ENCODE measurements around the gene BPIFB3. TPM values are rescaled to one million over a fixed set of nuclear protein-coding genes. Genes with fewer than 3 reads are reported as not detected.
A peak's percentile ranks its signal among the peaks of the same experiment; 100 is the strongest.

BPIFB3 gene
- total RNA-seq, 1 donor from 2014 or later = not detected

DNA sequence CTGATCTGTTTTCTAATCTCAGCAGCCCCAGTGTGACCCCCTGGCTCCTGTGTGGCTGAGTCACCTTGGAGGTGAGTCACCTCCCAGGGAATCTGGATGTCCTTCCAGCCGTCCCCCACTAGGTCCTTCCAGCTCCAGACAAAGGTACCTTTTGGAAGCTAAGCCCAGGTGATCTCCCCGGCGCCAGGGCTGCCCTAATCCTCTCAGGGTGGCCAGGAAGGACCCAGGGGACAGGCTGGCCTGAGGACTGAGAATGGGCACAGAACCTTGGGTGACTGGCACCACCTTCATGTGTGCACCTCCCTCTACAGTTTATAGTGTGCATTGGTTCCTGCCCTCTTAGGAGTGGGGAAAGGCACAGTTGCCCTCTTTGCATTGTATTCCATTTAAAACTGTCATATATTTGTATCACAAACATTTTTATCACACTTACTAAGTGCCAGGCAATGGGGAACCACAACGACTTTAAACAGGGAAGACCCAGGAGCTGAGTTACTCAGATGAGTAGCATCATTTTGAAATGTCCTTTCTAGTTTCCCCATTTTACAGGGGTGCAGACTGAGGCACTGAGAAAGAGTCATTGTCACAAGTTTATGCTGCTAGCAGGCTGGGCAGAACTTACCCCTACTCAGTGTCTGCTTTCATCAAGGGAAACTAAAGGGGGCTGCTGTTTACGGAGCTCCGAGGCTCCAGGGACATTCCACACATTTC is 23.1 kb downstream of the BPIFB3 start:
- intact Hi-C loops (cut with DNase I) = loop anchor here (5.0 kb wide), 1 partner anchor 175 kb away; no protein-coding TSS in a partner anchor
- DNase-seq (ENCODE audit: low spot score) = no peak

DNA sequence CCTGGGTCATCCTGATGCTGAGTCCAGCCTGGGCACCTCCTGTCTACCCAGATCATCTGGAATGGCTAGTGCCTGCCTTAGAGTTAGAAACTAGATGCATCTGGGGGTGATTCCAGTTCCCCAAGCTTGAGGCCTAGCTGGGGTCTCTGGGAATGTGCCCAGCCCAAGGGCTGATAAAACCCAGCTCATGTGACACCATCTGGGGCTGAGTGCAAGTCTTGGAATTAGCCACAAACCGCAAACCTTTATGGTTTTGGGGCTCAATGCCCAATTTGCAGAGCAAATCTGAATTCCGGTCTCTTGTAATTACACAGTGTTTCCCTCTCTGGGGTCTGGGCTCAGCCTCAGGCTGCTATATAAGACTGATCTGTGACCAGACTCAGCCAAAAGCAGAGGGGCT is 25.6 kb downstream of the BPIFB3 start, which contains the start of gene BPIFB4:
Gene BPIFB4 (plus strand): TSS at position 385 of the 400 bp plus-strand sequence. CDS start 1,884 bp downstream, outside the sequence.
- intact Hi-C loops (cut with DNase I) = loop anchor here (5.0 kb wide), 1 partner anchor 177 kb away; no protein-coding TSS in a partner anchor
- DNase-seq (ENCODE audit: low spot score) = no peak

DNA sequence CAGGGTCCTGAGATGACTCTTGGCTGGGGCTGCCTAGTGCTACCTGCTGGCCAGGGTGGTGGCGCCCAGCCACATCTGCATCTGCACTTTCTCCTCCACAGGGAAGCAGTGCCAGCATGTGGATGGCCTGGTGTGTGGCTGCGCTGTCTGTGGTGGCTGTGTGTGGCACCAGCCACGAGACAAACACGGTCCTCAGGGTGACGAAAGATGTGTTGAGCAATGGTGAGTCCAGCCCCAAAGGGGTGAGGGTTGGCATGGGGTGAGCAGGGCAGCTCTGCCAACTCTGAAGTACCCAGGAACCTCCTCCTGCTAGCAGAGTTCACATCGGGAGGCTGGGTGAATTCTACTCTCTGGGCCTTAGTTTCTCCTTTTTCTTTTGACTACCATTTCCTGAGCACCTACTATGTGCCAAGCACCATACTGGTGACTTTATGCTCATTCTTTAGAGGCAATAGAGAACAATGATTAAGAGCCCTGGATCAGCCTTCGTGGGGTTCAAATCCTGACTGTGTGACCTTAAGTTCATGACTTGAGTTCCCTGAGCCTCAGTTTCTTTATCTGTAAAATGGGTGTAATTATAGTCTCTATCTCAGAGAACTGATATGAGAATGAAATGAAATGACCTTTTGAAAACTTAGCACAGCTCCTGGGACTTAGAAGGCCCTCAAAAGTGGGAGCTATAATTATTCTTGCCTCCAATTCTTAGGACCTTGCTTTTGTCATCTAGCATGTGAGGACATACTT is 27.9 kb downstream of the BPIFB3 start:
- intact Hi-C loops (cut with DNase I) = no loop called here
- DNase-seq (ENCODE audit: low spot score) = no peak

DNA sequence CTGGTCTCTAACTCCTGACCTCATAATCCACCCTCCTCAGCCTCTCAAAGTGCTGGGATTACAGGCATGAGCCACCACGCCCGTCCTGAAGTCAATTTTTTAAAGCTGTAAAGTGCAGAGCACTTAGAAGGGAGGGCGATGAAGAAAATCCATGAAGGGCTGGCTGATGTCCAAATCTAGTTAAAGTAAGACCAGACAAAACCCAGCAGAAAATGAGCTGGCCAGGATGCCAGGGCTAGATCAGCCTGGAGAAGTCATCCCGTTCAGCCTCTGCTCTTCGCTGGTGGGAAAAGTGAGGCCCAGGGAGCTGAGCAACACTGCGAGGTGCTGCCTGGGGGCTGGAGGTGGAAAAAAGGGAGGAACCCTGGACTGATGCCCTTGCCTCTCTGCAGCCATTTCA is 28.8 kb downstream of the BPIFB3 start:
- no peak for DNase-seq (ENCODE audit: low spot score)
- intact Hi-C loops (cut with DNase I) = no loop called here

DNA sequence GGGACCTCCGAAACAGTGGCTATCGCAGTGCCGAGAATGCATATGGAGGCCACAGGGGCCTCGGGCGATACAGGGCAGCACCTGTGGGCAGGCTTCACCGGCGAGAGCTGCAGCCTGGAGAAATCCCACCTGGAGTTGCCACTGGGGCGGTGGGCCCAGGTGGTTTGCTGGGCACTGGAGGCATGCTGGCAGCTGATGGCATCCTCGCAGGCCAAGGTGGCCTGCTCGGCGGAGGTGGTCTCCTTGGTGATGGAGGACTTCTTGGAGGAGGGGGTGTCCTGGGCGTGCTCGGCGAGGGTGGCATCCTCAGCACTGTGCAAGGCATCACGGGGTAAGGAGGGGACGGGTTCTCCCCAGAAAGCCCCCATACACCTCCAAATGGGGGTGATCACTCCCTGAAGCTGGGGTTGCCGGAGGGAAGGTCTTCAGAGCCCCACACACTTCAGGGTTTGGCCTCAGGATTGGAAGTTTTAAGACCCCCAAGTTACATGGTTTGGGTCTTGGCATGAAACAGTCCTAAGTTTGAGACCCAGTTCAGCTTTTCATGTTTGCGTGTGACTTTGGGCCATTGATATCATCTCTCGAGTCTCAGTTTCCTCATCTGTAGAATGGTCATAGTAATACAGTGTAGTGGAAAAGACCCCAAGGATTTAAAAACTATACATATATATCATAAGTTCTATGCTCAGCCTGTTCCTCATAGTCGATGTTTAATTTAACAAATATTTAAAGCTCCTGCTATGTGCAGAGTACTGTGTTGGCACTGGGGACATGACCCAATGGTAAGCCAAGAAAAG is 30.0 kb downstream of the BPIFB3 start:
- DNase-seq (ENCODE audit: low spot score) = no peak
- intact Hi-C loops (cut with DNase I) = no loop called here

DNA sequence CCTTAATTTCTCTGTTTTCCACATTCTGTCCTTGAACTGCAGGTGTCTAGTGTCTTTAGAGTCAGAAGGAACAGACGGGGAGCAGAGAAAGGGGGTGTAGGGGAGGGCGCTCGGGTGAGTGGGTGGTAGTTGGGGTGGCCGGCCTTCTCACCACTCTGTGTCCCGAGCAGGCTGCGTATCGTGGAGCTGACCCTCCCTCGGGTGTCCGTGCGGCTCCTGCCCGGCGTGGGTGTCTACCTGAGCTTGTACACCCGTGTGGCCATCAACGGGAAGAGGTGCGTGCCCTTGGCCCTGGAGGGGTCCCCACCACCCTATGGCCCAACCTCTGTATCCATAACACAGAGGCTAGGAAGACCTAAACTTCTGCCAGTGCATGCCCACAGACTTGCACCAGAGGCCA is 31.0 kb downstream of the BPIFB3 start:
- intact Hi-C loops (cut with DNase I) = no loop called here
- no peak for DNase-seq (ENCODE audit: low spot score)

DNA sequence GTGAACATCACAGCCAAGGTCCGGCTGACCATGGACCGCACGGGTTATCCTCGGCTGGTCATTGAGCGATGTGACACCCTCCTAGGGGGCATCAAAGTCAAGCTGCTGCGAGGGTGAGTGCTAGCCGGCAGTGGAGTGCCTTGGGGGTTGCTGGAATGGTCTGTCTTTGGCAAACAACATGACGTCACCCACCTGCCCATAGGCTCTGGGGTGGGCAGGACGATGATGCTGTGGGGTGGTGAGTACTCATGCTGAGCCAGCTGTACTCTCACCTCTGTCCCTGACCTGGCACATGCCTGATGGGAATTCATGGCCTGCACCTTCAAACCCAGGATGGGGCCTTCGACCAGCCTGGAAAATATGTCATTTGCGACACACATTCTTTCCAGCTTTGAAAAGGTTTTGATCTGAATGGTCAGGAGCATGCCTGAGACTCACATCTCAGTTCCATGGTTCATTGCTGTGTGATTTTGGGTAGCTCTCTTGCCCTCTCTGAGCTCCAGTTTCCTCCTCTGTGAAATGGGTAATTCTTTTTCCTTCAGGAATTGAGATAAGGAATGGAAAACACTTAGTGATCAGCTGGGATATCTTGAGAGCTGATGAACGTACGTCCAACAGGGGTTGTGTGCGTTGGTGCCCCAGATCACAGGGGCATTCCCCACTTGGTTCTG is 32.5 kb downstream of the BPIFB3 start:
- no peak for DNase-seq (ENCODE audit: low spot score)
- intact Hi-C loops (cut with DNase I) = no loop called here

DNA sequence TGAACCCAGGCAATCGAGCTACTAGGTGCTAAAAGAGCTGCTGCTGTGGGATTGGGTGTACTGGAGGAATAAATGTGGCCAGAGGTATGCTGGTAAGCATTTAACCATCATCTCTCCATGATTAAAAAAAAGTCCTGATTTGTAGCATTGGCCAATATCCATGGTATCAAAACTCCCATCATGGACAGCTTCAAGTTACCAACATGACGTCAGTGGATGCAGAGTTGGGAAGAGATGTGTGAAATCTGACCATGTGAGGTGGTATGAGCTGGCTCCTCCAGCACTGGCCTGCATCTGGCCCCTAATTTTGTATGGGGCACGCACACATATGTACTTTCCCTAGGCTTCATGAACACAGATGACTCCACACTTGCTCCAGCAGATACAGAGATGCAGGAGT is 37.4 kb downstream of the BPIFB3 start:
- DNase-seq (ENCODE audit: low spot score) = no peak
- intact Hi-C loops (cut with DNase I) = loop anchor here (10.0 kb wide), 1 partner anchor 296 kb away; no protein-coding TSS in a partner anchor

DNA sequence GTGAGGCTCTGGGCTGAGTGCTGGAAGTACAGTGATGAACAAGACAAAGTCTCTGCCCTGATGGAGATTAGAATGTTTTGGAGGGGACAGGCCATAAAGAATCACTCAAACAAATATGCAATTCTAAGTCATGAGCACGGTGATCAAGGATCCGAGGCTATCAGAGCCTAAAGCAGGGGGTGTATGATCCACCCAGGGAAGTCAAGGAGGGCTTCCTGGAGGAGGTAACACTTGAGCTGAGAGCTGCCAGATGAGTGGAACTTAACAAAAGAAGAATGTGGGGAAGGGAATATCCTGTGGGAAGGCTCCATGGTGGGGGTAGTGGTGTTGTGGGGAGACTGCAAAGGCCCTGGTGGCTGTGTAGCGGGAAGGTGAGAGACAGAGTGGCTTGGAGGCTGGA is 38.0 kb downstream of the BPIFB3 start:
- intact Hi-C loops (cut with DNase I) = loop anchor here (10.0 kb wide), 1 partner anchor 297 kb away; no protein-coding TSS in a partner anchor
- DNase-seq (ENCODE audit: low spot score) = no peak

DNA sequence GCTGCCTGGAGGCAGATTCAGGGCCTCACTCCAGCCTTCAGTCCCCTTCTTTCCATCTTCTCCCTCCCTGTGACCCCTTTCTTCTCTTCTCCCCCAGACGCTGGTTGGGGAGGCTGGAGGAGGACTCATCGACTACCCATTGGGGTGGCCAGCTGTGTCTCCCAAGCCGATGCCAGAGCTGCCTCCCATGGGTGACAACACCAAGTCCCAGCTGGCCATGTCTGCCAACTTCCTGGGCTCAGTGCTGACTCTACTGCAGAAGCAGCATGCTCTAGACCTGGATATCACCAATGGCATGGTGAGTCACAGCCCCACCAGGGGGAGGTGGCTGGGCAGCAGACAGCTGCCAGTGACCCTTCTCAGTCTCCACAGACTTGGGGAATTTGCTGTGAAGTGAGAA is 38.7 kb downstream of the BPIFB3 start:
- DNase-seq (ENCODE audit: low spot score) = no peak
- intact Hi-C loops (cut with DNase I) = loop anchor here (10.0 kb wide), 1 partner anchor 298 kb away; no protein-coding TSS in a partner anchor

DNA sequence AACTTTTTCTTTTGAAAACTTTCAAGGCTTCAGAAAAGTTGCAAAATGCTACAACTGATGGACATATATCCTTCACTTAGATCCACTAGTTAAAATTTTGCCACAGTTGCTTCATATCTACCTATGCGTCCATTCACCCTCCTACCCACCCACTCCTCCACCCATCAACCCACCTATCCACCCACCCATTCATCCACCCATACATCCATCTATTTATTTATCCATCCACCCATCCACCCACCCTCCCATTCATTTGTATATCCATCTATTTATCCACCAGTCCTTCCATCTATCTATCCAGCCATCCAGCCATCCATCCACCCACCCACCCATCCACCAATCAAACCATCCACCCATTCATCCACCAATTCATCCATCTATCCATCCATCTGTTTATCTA is 39.4 kb downstream of the BPIFB3 start:
- intact Hi-C loops (cut with DNase I) = loop anchor here (10.0 kb wide), 1 partner anchor 298 kb away; no protein-coding TSS in a partner anchor
- DNase-seq (ENCODE audit: low spot score) = no peak

DNA sequence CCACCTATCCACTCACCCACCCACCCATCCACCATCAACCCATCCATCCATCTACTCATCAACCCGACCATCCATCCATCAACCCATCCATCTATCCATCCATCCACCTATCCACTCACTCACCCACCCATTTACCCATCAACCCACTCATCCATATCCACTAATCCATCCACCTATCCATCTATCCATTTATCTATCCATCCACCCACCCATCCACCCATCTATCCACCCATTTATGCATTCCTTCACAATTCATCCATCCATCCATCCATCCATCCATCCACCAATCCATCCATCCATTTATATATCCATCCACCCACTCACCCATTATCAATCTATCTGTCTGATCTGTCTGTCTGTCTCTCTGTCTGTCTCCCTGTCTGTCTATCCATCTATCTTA is 39.9 kb downstream of the BPIFB3 start:
- intact Hi-C loops (cut with DNase I) = loop anchor here (10.0 kb wide), 1 partner anchor 299 kb away; no protein-coding TSS in a partner anchor
- DNase-seq (ENCODE audit: low spot score) = no peak

DNA sequence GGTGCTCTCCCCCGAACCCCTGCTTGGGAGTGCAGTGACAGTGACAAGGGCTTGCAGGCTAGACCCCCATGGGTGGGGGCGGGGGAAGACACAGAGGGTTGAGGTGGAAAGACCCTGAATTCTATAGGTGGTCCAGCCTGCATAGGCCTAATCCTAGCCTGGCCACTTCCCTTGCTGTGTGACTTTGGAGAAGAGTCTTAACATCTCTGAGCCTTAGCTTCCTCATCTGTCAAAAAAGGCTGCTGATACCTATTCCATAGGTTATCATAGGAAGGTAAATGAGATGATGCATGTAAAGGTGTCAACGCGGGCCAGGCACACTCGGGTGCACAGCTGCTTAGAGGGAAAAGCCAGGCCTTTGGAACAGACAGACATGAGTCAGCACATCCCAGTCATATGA is 41.5 kb downstream of the BPIFB3 start:
- intact Hi-C loops (cut with DNase I) = loop anchor here (10.0 kb wide), 1 partner anchor 300 kb away; no protein-coding TSS in a partner anchor
- DNase-seq (ENCODE audit: low spot score) = peak; percentile 39

DNA sequence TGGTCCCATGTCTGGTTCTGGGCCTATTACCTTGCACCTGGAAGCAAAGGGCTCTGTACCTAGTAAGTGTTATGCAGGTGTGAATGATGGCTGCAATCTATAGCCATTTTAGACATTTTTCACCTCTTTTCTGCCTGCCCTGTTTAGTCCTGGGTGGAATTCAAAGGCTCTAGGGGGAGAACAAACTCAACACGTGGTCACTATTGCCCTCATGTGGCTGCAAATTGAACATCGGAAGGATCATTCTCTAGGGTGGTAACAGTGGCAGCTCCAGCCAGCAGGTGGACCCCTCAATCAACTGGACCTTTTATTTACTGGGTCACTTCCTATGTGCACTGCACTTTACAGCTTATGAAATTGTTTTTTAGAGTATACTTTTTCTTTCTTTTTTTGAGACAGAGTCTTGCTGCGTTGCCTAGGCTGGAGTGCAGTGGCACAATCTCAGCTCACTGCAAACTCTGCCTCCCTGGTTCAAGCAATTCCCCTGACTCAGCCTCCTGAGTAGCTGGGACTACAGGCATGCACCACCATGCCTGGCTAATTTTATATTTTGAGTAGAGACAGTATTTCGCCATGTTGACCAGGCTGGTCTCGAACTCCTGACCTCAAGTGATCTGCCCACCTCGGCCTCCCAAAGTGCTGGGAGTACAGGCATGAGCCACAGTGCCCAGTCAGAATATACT is 42.3 kb downstream of the BPIFB3 start:
- peak; percentile 14 for DNase-seq (ENCODE audit: low spot score)
- intact Hi-C loops (cut with DNase I) = loop anchor here (2.0 to 10.0 kb wide), 2 partner anchors 193 to 301 kb away; no protein-coding TSS in a partner anchor

DNA sequence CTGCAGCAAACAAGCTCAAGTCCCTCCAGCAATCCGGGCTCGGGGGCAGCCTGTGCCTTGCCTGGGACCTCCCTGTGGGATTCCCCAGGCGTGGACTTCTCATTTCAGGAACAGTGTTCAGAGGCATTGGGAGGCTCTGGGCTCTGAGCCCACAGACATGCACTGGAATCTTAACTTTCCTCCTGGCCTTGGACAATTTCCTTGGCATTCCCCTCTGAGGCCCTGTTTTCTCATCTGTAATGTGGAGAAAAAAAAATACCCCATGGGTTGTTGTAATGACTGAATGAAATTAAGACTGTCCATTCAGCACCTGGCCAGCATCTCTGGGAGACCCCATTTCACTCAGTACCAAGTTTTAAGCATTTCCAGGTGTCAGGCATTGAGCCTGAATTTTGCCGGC is 43.3 kb downstream of the BPIFB3 start:
- no peak for DNase-seq (ENCODE audit: low spot score)
- intact Hi-C loops (cut with DNase I) = loop anchor here (2.0 to 10.0 kb wide), 2 partner anchors 194 to 302 kb away; no protein-coding TSS in a partner anchor

DNA sequence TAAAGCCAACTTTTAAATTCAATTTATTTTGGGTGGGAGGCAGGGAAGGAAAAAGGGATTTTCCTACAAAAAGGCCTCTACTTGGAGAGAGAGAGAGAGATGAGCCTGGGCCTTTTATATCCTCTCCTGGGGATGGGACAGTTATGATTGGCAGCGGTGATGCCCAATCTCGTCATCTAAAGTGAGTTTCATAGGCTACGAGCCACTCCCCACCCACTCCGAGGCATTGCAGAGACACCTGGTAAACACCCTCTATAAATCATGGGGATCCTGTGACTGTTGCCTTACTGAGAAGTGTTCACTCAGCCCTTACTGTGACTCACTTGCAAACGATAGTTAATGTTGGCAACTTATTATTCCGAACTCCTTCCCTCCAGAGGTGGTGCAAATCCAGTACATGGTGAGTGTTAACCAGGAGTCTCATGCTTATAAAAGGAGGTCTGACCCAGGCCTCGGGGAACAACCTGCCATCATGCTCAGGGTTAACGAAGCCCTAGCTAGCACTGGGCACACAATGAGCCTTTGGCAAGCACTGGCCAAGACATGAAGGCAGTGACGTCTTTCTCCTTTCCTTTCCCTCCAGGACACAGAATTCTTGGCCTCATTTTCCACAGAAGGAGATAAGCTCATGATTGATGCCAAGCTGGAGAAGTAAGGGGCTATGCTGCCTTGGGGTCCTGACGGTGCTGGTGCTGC is 46.3 kb downstream of the BPIFB3 start:
- intact Hi-C loops (cut with DNase I) = loop anchor here (10.0 kb wide), 1 partner anchor 305 kb away; no protein-coding TSS in a partner anchor
- peak; percentile 31 for DNase-seq (ENCODE audit: low spot score)

DNA sequence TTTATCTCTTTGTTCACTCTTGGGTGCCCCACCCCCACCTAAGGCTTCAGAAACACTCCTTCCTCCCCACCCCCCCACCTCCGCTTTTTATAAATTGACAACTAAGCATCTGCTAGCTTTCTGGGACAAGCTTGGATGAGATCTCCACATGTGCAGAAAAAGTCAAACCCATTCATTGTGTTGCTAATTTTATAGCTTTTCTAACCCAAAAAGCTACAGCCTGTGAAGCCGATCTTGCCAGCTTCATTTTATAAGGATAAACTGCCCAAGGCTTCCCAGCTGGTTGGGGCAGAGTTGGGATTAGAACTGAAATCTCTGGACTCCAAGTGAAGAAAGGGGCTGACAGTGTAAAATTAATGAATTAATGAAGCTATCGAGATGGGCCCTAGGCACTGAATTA is 49.9 kb downstream of the BPIFB3 start:
- no peak for DNase-seq (ENCODE audit: low spot score)
- intact Hi-C loops (cut with DNase I) = no loop called here

DNA sequence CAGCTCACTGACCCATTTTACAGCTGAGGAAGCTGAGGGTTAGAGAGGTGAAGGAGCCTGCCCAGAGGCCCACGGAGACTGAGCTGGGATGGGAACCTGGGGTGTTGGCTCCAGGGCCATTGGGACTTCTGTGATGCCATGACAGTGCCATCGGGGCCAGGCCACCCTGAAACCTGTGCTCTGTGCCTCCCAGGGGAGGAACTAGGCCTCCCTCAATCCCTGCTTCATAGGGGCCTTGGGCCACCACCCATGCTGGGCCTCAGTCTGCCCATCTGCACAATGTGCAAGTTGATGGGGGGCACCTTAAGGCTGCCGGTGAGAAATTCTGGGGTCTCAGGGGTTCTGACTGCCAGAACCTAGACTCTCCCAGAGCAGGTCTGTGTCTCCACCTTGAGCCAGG is 50.6 kb downstream of the BPIFB3 start:
- intact Hi-C loops (cut with DNase I) = no loop called here
- DNase-seq (ENCODE audit: low spot score) = no peak

Data from cardiac septum (tissue), 1 donor.